NT2/D1 (cell line): ENCODE results near the gene EGFLAM.

Experiments
- SUZ12 ChIP-seq: IDR thresholded peaks from 2 replicates; pipeline ENCODE4 v1.6.1; 2011; ENCODE audit not compliant: insufficient read length, insufficient read depth; ENCODE audit errors: extremely low read depth
- YY1 ChIP-seq: IDR thresholded peaks from 2 replicates; pipeline ENCODE4 v1.6.1; 2011; ENCODE audit not compliant: insufficient read length, insufficient read depth
- ZNF274 ChIP-seq: IDR thresholded peaks from 2 replicates; pipeline ENCODE4 v1.6.1; 2011; ENCODE audit warnings: mild to moderate bottlenecking, low read depth, low read length

DNA sequence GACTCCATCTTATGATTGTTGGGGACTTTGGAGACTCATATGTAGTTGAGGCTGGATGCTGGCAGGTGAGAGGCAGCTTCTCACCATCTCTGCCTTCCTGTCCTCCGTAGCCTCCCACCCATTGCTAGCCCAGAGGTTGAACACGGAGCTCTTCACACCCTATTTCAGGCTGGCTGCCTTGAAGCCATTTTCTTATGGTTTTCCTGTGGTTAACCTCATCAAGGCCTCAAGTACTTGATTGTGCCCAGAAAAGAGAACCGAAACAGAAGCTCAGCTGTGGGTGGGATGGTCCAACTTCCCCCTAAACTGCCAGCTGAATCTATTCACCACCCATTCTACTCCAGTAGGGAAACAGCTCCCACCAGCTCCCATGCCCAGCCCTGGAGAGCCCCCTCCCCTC, 195.1 kb downstream of the EGFLAM start:
- TF ChIP-seq YY1: no peak
- TF ChIP-seq ZNF274: no peak
- no peak for TF ChIP-seq SUZ12
